Retinal pigment epithelial cell (primary cell): ENCODE measurements around the gene SCTR.

Experiments used
- DNase-seq: peaks from one replicate; pipeline ENCODE4 v3.0.0-alpha.2; 2010; ENCODE audit warnings: low read depth
- H3K4me3 ChIP-seq: 2 replicates; pipeline ENCODE4 v1.5.1; 2011; ENCODE audit warnings: mild to moderate bottlenecking, low read length, control low read depth, moderate library complexity
- CTCF ChIP-seq: conservative IDR thresholded peaks from 2 replicates; pipeline ENCODE4 v1.5.1; 2011; ENCODE audit warnings: low read depth, low read length, control low read depth, inconsistent platforms

SCTR gene

GRCh38 chr2:119489232-119489952, 34.9 kb downstream of the SCTR start:
- no peak overlapping the region for H3K4me3 ChIP-seq
- DNase-seq: no peak
- TF ChIP-seq CTCF: no peak

GRCh38 chr2:119488245-119489214, 35.8 kb downstream of the SCTR start:
- TF ChIP-seq CTCF: no peak
- no peak overlapping the region for H3K4me3 ChIP-seq
- DNase-seq: no peak

- no peak for TF ChIP-seq CTCF
- H3K4me3 ChIP-seq: no peak overlapping the region
- no peak for DNase-seq
Measured at GRCh38 chr2:119487434-119488244, 36.6 kb downstream of the SCTR start.

- H3K4me3 ChIP-seq: no peak overlapping the region
- no peak for TF ChIP-seq CTCF
- no peak for DNase-seq
Measured at GRCh38 chr2:119486886-119487285, 37.4 kb downstream of the SCTR start.

- TF ChIP-seq CTCF: no peak
- no peak for DNase-seq
- no peak overlapping the region for H3K4me3 ChIP-seq
Measured at GRCh38 chr2:119486196-119486827, 38.0 kb downstream of the SCTR start.

- DNase-seq: no peak
- no peak for TF ChIP-seq CTCF
- no peak overlapping the region for H3K4me3 ChIP-seq
Measured at GRCh38 chr2:119485336-119486110, 38.8 kb downstream of the SCTR start.
